NCI-H774 (cell line): ENCODE results near the gene MBOAT2.

Source experiments
- DNase-seq: peaks from one replicate; lab custom pipeline; 2025; lab: John Stamatoyannopoulos, UW

Gene MBOAT2

DNA sequence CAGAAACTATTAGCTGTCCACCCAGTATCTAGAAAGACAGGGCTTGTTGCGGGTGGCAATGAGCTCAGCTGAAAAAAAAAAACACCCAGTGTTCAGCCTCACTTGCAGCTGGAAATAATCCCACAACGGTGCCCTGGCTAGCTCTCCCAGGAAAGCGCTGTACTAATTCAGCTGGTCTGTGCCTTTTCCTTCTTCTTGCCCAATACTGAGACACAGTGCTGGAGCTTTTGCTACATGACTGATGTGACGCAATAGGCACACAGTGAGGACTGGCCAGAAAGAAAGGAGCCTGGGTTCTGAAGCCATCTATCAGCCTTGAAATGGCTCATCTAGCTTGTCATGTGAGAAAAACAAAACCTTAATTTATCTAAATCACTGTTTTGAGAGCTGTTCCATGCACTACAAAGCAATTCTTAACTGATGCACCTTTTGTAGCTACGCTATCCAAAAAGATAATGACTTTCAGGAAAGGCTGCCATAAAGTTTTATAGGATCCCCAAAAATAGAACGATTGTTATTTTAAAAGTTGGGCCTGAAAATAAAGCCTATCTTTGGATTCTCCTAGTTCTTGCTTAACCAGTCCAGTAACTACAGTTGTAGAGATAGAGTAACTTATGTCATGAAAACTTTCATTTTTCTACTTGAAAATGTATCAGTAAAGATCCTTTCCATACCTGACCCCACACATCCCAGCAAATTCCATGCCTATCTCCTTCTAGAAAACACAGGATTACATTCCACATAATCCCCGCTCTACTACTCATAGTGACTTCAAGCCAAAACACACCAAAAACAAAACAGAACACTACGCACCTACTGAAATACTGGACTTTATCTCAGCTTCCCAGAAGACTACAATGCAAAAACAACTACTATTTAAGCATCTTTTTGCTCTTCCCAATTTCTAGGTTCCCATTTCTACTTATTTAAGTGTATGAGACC lies 181.9 kb downstream of the MBOAT2 start:
- no peak for DNase-seq

DNA sequence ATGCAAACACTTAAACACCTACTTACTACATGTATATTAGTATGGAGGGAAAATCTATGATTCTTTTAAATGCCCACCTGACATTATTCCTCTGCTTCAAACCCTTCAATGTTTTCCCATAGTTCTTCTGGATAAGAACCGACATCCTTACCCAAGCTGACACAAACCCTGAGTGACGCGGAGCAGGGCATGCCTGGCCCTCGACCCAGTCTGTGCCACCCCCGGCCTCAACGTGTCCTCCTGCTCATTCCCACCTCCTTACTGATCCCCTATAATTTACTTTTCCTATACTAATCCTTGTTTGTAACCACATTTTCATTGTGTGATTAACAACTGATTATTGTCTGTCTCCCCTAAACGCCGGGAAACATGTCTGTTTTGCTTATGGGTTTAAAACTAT lies 183.5 kb downstream of the MBOAT2 start:
- no peak for DNase-seq

DNA sequence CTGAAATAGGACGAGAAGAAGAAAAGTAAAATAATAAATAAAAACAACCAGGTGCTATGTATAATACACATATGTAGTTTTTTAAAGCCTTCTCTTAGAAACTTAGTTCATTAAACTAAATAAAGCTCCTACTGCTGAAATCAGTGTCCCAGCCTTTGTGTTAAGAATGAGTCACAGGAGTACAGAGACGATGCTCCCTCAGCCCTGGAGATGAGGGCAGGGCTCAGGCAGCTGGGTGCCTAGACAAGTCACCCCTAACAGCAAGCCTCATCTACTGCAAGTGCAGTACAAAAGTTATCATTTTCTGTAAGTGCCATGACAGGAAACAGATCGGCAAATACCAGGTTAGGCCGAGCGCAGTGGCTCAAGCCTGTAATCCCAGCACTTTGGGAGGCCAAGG lies 184.3 kb downstream of the MBOAT2 start:
- DNase-seq: no peak

DNA sequence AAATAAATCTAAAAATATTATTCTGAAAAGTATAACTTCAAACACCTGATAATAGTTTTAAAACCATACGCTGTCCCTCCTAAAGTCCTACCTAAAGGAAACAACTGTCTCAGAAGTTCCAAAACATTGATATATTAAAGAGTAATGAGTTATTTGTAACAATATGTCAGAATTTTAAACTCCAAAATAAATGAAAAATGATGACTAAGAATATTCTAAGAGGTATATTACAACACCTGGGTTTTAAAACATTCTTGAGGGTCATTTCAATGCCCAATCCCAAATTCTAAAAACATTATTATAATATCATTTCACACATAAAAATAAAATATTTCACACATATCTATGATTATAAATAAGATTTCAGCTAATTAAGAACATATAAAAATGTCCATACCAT lies 186.3 kb downstream of the MBOAT2 start:
- no peak for DNase-seq

DNA sequence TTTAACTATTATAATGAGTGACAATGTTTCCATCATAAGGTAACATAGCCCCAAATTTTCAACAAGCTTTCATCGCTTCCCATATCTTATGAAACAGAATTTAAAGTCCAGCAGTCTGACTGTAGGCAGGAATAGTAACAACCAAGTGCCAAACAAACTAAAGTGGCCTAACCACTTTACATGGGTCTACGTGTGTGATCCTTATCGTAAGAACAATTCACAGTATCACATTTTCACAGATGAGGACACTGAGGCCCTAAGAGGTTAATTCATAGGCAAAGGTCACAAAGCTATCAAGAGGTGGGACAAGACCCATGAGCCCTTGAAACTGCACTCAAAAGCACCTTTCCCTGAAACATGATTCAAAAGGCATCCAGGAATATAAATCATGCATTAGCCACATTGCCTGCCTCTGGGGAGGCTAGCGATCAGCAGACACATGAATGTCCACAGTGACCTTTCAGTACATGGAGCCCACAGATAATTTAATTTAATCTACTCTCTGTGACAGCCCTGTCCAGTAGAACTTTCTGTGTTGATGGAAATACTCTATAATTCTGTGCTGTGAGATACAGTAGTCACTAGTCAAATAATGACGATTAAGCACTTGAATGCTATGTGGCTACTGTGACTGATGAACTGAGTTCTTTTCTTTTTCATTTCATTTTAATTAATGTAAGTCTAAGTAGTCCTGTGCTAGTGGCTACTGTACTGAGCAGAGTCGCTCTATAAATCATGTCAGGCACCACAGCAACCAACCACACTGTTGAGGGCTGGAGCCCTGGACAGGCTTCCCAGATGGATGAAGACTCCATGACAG lies 196.4 kb downstream of the MBOAT2 start:
- no peak for DNase-seq

DNA sequence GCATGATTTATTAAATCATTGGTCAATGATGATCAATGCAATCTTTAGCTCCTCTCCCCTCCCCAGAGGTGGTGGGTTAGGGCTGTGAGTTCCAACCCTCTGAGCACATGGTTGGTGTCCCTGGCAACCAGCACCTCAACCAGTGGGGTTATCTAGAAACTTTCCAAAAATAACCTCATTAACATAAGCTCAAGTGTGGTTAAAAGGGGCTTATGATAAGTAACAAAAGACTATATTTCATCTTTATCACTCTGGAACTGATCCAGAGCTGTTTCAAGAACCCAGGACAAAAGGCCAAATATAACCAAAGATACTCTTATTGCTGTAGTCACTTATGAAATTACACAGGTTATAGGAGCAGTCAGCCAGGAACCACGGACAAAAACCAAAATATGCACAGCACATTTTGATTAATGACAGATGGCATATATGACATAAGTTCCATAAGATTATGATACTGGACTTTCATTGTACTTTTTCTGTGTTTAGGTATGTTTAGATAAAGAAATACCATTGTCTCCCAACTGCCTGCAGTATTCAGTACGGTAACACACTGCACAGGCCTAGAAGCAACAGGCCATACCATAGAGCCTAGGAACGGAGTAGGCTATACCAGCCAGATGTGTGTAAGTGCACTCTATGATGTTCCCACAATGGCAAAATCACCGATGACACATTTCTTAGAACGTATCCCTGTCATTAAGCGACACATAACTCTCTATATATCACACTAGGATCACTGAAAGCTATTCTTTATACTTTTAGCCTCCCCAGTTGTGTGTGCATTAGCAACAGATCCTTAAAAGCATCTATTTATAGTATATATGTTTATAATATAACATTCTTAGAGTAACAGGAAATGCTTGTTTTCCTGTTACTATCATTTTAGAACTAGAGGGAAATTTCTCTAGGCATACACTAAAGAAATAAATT lies 197.9 kb downstream of the MBOAT2 start:
- DNase-seq: no peak

DNA sequence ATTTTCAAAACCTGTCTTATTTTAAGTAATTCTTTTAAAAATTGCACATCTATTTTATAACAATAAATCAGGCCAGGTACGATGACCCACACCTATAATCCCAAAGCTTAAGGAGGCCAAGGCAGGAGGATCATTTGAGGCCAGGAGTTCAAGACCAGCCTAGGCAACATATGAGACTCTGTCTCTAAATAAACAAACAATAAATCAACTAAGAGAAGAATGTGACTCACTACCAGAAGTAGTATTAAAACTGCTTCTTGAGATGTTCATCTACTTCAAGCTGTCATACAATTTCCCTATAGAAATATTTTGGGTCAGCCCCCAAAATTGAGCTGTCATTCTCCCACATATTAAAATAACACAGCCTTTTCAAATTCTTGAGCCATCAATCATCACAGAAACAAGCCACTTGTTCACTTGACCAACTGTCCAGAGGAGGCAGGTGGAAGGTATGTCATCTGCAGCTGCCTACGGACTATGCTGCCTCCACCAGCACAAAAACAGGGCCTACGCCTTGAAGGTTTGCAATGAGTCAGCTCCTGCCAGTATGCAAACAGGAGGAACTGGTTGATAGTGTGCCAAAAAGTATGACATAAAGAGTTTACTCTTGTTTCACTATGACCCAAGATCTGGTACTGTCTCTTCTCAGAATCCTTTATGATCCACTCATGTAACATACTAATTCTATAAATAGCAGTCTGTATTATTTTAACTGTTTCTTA lies 199.7 kb downstream of the MBOAT2 start:
- peak; percentile 72 for DNase-seq

DNA sequence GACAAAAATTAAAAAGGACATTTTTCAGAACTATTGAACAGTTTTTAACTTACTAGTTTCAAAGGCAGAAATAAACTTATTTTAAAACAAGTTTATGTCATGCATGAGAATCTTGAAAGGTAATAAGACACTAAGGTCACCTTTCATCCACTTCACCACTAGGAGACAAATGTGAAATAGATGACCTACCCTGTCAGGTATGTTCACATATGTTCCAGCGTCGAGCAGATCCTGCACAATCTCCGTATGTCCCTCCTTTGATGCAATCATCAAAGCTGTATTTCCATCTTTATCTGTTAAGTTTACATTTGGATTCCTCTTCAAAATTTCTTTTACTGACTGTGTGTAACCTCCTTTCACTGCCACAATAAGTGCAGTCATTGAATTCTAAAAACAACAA lies 200.7 kb downstream of the MBOAT2 start:
- no peak for DNase-seq
